Glomerular endothelial cell (primary cell): ENCODE results near the gene VASH2. TPM values are rescaled to one million over a fixed set of nuclear protein-coding genes. Genes with fewer than 3 reads are reported as not detected.
"Not testable (repeated sequence)": the region's sequence is repeated elsewhere in the genome, so short reads cannot be mapped to it uniquely, and the experiment has no call there.

Experiments used
- DNase-seq: peaks from one replicate; pipeline ENCODE4 v3.0.0-alpha.2; 2011; ENCODE audit warnings: low read depth, low spot score; ENCODE audit errors: extremely low read depth
- total RNA-seq: library from RNA; depleted of rRNA; stranded (reverse); fragments of >200 nt; gene quantifications from 2 replicates; pipeline ENCODE4 v1.2.3, GENCODE V29; 2015

Gene VASH2
- total RNA-seq, 1 donor from 2014 or later, result 0.76 TPM

- no peak for DNase-seq
These were observed 4.2 kb downstream of the VASH2 start for GRCh38 chr1:212954514-212954913.

DNA sequence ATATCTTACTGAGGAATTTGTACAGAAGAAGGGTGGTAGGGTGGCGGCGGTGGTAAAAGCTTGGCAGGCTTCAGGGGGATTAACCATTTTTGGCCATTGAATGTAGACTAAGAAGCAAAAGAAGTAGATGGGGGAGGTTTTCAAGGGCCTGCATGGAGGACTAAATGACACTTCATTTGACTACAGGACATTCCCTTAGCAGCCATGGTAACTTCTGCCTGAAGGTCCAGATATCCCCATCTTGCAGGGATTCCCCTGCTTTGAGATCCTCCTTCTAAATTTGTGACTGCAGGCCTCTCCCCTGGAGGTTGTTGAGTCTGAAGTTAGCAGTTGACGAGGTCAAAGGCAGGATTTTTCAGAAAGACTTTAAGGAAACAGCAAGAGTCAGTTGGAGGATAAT, 4.8 kb downstream of the VASH2 start:
- no peak for DNase-seq

DNA sequence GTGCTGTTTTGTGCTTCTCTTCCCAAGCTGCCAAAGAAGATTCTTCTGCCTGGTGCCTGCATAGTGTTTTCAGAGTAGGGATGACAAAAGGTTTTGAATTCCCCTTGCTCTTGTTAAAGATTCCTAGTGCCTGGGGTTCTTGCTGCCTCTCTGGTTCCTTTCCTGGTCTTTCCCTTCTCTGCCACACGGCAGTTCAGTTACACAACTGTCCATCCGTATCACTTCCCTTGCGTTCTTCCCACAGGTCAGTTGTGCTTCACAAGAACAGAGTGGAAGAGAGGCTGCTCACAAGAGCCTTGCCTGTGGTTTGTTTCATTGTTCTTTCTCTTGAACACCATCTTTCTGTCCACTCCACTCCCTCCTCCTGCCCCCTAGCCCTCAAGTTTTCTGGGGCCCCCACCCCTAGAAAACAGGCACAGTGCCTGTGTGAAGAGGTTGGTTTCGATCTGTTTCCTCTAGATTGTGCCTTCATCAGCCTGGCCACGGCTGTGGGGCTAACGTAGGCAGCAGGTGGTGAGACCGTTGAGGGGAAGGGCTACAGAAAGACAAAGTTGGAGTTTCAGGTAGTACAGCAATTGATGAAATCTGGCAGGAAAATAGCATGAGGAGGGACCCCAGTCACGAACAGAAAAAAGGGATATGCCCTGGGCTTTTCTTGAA, 5.8 kb downstream of the VASH2 start:
- no peak for DNase-seq

- DNase-seq, result no peak
These were observed 7.2 kb downstream of the VASH2 start for GRCh38 chr1:212957546-212957945.

DNA sequence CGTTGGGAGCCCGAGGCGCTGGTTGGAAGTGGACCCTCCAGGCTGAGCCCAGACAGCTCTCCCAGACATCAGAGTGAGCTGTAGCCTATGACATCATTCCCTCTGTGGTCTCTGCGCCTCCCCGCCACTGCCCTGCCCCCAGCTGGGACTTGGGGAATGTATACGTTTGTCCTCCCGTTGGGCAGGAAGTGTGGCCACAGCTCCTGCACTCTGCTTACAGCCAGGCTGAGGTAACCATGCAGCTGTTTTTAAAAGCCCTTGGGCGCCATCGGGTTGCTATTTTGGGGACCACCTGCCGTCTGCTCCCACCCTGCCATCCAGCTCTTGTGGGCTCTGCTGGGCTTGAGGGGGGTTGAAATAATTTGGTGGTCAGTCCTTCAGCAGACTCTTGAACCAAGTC, 7.8 kb downstream of the VASH2 start:
- DNase-seq, result no peak

DNA sequence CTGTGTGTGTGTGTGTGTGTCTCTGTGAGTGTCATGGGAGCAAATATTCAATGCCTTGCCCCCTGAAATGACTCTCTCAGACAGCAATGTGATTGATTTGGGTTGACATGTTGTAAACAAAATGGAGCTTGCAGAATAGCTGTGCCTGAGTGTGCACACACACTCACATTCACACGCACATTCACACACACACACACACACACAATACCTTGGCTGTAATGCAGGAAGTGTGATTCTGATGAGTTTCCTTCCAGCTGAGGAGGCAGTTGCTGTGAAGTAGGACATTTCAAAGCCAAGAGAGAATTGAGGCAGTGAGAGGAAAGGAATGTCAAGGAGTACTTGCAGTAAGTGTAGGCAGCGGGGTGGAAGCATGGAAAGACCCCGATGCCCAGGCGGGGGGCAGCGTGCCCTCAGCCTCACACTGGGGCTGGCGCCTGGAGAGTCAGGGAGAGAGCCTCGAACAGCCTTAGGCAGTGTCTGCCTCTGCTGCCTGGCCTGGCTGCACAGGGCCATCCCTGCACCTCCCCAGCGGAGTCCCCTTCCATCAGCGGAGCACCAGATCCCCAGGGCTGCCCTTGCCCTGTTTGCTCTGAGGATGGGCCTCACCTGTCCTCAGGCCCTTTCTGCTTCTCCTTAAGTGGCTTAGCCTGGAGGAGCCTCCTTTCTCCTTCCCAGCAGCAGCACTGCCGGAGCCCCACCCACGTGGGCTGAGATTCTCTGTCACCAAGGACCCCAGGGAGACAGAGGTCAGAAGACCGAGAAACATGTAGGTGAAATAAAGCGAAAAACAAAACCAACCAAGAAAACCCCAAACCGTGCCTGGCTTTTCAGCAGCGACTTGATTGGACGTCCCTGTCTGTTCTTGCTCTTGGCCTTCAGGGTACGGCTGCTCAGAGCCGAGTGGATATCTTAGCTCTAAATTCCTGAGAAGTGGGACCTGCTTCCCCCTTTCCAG, 9.2 kb downstream of the VASH2 start:
- no peak for DNase-seq

GRCh38 chr1:212960932-212961331, 10.6 kb downstream of the VASH2 start:
- no peak for DNase-seq

GRCh38 chr1:212962509-212962908, 12.2 kb downstream of the VASH2 start:
- DNase-seq, result no peak

- no peak for DNase-seq
These were observed 13.8 kb downstream of the VASH2 start for GRCh38 chr1:212964102-212964501.

- not testable (repeated sequence) for DNase-seq
These were observed 14.7 kb downstream of the VASH2 start for GRCh38 chr1:212964993-212965392.

GRCh38 chr1:212966616-212967015, 16.3 kb downstream of the VASH2 start:
- no peak for DNase-seq

DNA sequence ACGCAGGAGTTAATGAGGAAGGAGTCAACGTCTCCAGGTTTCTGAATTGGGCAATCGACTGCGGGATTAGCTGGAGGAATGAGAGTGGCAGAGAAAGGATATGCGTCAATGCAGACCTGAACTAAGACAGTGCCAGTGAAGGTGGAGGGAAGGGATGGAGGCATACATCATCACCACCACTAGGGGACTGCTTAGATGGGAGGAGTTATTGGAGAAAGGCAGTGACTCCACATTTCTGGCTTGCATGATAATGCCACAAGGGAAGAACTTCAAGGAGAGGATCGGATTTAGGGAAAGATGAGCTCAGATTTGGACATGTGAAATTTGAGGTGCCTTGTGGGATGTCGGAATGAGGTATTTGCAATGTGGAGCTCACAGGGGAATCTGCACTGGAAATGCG, 17.5 kb downstream of the VASH2 start:
- no peak for DNase-seq

GRCh38 chr1:212968368-212968863, 18.1 kb downstream of the VASH2 start:
- no peak for DNase-seq

- no peak for DNase-seq
These were observed 19.7 kb downstream of the VASH2 start for GRCh38 chr1:212970085-212970484.

- no peak for DNase-seq
These were observed 21.0 kb downstream of the VASH2 start for GRCh38 chr1:212971312-212971711.

DNA sequence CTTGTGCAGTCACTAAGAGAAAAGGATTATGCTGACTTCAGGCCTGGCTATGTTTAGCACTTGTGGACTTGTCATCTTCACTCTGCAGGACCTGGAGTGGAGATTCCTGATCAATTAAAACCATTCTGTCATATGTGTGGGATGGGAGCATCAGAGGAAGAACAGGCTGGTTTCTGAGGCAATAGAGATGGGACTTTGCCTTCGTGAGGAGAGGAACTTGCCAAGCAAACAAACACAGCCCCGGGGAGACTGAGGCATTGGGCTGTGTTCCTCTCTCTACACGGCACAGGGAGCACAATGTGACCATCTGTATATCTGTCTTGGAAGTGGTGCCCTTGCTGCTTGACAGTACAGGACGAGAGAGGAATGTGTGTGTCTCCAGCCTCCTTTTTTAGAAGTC, 23.1 kb downstream of the VASH2 start:
- DNase-seq, result no peak

GRCh38 chr1:212973899-212974298, 23.6 kb downstream of the VASH2 start:
- no peak for DNase-seq

GRCh38 chr1:212974711-212975110, 24.4 kb downstream of the VASH2 start:
- no peak for DNase-seq

DNA sequence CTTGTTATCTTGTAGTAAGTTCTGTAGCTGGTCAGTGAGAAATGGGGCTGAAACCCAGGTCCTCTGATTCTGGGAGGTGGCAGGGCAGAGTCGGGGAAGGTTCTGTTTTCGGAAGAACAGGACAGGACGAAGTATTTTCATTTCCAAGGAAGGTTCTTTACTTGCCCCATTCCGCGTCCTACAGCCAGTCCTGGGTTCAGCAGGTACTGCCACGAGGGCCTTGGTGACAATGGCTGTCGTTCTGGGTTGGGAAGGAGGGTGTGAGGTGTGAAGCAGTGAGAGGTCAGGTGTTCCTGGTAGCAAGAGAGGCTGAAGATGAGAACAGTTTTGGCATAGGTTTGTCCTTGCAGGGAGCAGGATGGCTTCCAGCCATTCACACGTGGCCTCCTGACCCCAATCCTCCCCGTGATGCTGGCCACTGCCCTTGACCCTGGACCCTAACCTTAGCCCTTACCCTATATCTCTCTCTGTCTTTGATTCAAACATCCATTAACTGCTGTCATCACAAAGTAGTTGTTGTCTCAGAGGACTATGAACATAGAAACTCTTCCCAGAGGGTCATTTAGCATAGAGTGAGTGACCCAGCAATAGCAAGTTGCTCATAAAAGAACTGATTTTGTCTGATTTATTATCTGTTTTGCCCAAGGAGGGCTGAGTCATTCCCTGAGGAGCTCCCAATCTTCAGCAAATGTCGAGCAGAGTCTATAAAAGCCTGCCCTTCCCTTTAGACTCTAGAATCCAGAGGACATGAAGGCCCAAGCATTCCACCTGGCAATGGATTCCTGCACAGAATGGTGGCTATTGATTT, 25.0 kb downstream of the VASH2 start:
- DNase-seq, result no peak

DNA sequence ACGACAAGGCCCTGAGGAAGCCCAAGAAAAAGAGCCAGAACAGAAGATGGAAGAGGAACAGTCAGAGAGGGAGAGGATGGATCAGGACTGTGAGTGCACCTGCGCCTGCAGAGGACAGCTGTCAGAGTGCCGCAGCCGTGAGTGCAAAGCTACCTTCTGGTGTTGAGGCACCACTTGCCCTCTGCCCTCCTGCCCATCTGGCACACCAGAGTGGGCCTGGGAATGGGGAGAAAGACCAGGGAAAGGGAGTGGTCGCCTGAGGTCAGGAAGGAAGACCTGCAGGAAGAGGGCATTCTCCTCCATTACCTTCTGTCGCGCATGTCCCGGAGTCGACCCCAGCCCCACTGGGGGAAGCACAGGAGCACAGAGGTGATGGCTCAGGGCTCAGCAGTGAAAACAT, 26.2 kb downstream of the VASH2 start:
- DNase-seq, result no peak
